Peyer's patch (tissue), 4 donors: ENCODE measurements around the gene PPP1R14D.

Source experiments
- POLR2A ChIP-seq, 2 donors: fragments of 450-650 bp; IDR thresholded peaks; one replicate each; pipeline ENCODE4 v1.5.1; 2017; ENCODE audit warnings: antibody characterized with exemption in 2 of 2, mild to moderate bottlenecking in 2 of 2, moderate library complexity in 2 of 2
- TF ChIP-seq, protein P1 (sequence below), 6 experiments: fragments of 450-650 bp in 4 of 6; fragments of 200-600 bp in 2 of 6; sonication (generic) in 1 of 6; IDR thresholded peaks; one replicate each; pipeline ENCODE4 v1.5.1; 2017 to 2019; ENCODE audit warnings: antibody characterized with exemption in 6 of 6, mild to moderate bottlenecking in 3 of 6, moderate library complexity in 1 of 6

DNA sequence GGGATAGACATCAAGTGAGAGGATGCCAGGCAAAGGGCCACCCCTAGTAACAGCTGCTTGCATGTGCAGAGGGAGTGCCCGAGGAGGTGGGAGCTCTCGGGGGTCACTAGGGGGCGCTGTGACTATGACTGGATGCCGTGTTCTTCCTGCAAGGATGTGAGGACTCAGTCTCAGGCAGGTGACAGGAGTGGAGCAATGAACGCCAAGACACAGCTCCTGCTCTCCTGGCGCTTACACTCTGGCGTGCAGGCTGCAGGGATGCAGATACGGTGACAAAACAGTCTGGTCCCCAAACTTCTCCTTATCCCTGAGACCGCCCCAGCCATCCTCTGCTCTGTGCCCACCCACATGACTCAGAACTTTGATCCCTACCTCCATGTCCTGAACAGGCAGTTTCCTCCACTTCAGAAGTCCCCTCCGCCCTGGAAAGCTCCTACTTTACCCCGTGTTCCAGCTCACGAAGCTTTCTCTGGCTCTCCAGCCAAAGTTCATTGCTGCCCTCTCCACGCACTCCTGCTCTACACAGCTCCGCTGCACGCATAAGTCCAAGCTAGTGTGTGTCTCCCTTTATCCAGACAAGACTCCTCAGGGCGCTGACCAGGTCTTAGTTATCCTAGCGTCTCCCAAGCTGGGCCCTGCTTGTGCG lies 30.8 kb upstream of the PPP1R14D start:
- TF ChIP-seq, protein P1, sequence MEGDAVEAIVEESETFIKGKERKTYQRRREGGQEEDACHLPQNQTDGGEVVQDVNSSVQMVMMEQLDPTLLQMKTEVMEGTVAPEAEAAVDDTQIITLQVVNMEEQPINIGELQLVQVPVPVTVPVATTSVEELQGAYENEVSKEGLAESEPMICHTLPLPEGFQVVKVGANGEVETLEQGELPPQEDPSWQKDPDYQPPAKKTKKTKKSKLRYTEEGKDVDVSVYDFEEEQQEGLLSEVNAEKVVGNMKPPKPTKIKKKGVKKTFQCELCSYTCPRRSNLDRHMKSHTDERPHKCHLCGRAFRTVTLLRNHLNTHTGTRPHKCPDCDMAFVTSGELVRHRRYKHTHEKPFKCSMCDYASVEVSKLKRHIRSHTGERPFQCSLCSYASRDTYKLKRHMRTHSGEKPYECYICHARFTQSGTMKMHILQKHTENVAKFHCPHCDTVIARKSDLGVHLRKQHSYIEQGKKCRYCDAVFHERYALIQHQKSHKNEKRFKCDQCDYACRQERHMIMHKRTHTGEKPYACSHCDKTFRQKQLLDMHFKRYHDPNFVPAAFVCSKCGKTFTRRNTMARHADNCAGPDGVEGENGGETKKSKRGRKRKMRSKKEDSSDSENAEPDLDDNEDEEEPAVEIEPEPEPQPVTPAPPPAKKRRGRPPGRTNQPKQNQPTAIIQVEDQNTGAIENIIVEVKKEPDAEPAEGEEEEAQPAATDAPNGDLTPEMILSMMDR (IDR thresholded peaks at IDR 0.05) = peak; percentile 28 to 84 (median 78)
- no peak for TF ChIP-seq POLR2A (IDR thresholded peaks at IDR 0.05)
